Muscle of leg (tissue), 11 donors: ENCODE measurements around the gene LY6G5C. TPM values are rescaled to one million over a fixed set of nuclear protein-coding genes. Genes with fewer than 3 reads are reported as not detected.

Source experiments
- DNase-seq: peaks from one replicate; pipeline ENCODE4 v3.0.0; 2013
- H3K27ac ChIP-seq: one replicate; pipeline ENCODE4 v1.5.1; 2013; ENCODE audit warnings: mild to moderate bottlenecking, low read length, control low read depth
- H3K27me3 ChIP-seq: one replicate; pipeline ENCODE4 v1.6.1; 2013; ENCODE audit warnings: low read length; ENCODE audit not compliant: control insufficient read depth, insufficient read depth
- H3K36me3 ChIP-seq: one replicate; pipeline ENCODE4 v1.6.1; 2013; ENCODE audit warnings: low read length; ENCODE audit not compliant: control insufficient read depth, insufficient read depth
- H3K4me1 ChIP-seq: one replicate; pipeline ENCODE4 v1.6.1; 2013; ENCODE audit warnings: low read length; ENCODE audit not compliant: control insufficient read depth, insufficient read depth
- H3K4me3 ChIP-seq: one replicate; pipeline ENCODE4 v1.5.1; 2013; ENCODE audit warnings: low read length, control low read depth
- H3K9me3 ChIP-seq: replicated peaks from 2 replicates; pipeline ENCODE4 v1.6.1; 2013; ENCODE audit warnings: low read depth, low read length; ENCODE audit not compliant: control insufficient read depth
- WGBS: methylation state at CpG from one replicate; pipeline ENCODE4 v1.1.5; 2013; ENCODE audit warnings: missing lambda C conversion rate; ENCODE audit not compliant: insufficient coverage; 5-methylcytosine and 5-hydroxymethylcytosine counted together
- polyA plus RNA-seq, 8 donors: library from polyadenylated mRNA; unstranded; fragments of 120-200 nt; gene quantifications; one replicate each; pipeline versions ENCODE4 v1.2.1 to v1.2.3, GENCODE V29; 2013; ENCODE audit warnings: inconsistent platforms in 1 of 8, low replicate concordance in 1 of 8; ENCODE audit not compliant: insufficient read length in 8 of 8, insufficient read depth in 1 of 8
- total RNA-seq: library from RNA; stranded (reverse); fragments of 120-200 nt; gene quantifications from one replicate; pipeline ENCODE4 v1.2.4, GENCODE V29; 2013

LY6G5C gene
- total and polyA plus RNA-seq, 9 donors, result 0.70 to 3.9 (median 2.2) TPM

GRCh38 chr6:31662124-31662723 lies 18.6 kb downstream of the LY6G5C start:
- Histone ChIP-seq H3K27me3 (no peaks in the 10 kb centered on the region), H3K4me3 (no peak overlapping the region), H3K36me3 (peaks cover 43% of the 10 kb centered on the region), H3K4me1 (peaks cover 47% of the 10 kb centered on the region), H3K27ac (no peak overlapping the region), H3K9me3 (no peaks in the 10 kb centered on the region)
- no peak for DNase-seq
- WGBS, result 85% methylated on average over 6 of the region's 12 CpGs

DNA sequence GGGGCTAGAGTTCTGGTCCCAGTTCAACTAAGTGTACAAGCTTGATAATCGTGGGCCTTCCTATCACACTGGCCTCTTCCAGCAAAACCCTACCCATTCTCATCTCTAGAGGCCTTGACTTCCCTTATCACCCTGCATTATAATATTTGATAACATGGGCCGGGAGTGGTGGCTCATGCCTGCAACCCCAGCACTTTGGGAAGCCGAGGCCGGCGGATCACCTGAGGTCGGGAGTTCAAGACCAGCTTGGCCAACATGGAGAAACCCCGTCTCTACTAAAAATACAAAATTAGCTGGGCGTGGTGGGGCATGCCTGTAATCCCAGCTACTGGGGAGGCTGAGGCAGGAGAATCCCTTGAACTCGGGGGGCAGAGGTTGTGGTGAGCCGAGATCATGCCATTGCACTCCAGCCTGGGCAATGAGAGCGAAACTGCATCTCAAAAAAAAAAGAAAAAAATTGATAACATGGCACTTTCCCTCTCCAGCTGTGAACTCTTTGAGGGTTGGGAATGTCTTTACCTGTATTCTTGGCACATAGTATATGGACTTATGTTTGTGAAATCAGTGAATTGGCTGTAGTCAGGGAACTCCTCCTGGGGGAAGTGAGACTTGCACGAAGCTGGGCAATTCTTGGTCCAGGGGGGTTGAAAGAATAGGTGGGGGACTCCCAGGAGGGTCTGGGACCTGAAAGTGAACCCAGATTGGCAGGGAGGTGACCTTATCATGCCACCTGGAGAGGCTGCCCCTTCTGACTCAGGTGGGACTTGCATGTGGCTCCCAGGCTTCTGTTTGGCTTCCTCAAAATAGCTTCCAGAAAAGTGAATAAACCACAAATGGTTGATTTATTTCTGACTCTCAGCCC lies 19.4 kb downstream of the LY6G5C start:
- WGBS, result 74% methylated on average over 4 of the region's 12 CpGs
- H3K36me3 ChIP-seq, result peaks cover 42% of the 10 kb centered on the region
- H3K27ac ChIP-seq, result peak overlapping the region; percentile 71
- H3K9me3 ChIP-seq, result no peaks in the 10 kb centered on the region
- peaks cover 41% of the 10 kb centered on the region for H3K4me1 ChIP-seq
- peak overlapping the region; percentile 72 for H3K4me3 ChIP-seq
- H3K27me3 ChIP-seq, result no peaks in the 10 kb centered on the region
- no peak for DNase-seq

DNA sequence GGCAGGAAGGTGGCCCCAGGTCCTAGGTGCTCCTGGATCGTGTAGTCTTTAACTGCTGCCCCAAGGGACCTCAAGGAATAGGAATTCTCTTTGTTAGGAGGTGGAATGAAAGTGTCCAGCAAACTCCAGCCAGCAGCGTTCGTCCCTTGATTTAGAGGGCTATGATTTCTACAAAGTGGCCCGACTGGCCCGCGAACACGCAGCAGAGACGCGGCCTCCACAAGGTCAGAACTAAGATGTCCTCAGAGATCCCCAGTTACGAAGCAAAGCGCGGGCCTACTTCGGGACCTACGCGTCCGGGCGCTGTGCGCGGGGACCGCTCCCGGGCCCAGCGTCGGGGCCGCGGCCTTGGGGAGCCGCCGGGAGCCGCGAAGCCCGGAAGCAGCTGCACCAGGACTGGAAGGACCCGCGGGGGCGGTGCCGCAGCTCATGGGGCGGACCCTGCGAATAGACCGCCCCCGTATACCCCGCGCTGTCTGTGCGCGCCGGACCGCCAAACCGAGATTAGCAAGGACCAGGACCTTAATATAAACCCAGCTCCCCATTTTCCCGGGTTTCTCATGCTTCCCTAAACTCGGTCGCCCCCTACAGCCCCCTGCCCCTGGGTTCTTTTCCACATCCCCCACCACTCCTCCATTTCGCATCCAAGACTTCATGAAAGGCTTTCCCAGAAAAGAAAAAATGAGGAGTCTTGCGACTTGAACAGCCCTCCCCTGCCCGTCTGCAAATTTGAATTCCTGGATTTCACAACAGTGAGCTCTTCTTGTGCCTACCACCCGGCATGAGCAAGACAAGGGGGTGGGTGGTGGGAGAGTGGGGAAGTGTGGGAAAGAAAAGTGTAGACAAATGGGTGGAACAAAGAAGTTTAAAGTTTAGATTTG lies 20.2 kb downstream of the LY6G5C start, which contains the start of gene C6orf47:
TSS of gene C6orf47 (minus strand) at position 398 of the 881 bp plus-strand sequence. CDS start 831 bp downstream, outside the sequence.
- Histone ChIP-seq H3K27ac (peak within 1 kb of the TSS; percentile 90), H3K4me1 (peaks cover 39% of the 10 kb centered on the region), H3K4me3 (peak within 1 kb of the TSS; percentile 72), H3K36me3 (peaks cover 46% of the 10 kb centered on the region), H3K9me3 (no peaks in the 10 kb centered on the region), H3K27me3 (no peaks in the 10 kb centered on the region)
- WGBS, result 0% methylated on average over 50 of the region's 52 CpGs
- DNase-seq, result peak; percentile 94

GRCh38 chr6:31659649-31660380 lies 21.1 kb downstream of the LY6G5C start:
- peaks cover 39% of the 10 kb centered on the region for H3K4me1 ChIP-seq
- no peaks in the 10 kb centered on the region for H3K27me3 ChIP-seq
- no peaks in the 10 kb centered on the region for H3K9me3 ChIP-seq
- peak overlapping the region; percentile 90 for H3K27ac ChIP-seq
- H3K4me3 ChIP-seq, result peak overlapping the region; percentile 72
- peaks cover 46% of the 10 kb centered on the region for H3K36me3 ChIP-seq
- WGBS, result 36% methylated on average over 12 of the region's 13 CpGs
- DNase-seq, result peak; percentile 46

DNA sequence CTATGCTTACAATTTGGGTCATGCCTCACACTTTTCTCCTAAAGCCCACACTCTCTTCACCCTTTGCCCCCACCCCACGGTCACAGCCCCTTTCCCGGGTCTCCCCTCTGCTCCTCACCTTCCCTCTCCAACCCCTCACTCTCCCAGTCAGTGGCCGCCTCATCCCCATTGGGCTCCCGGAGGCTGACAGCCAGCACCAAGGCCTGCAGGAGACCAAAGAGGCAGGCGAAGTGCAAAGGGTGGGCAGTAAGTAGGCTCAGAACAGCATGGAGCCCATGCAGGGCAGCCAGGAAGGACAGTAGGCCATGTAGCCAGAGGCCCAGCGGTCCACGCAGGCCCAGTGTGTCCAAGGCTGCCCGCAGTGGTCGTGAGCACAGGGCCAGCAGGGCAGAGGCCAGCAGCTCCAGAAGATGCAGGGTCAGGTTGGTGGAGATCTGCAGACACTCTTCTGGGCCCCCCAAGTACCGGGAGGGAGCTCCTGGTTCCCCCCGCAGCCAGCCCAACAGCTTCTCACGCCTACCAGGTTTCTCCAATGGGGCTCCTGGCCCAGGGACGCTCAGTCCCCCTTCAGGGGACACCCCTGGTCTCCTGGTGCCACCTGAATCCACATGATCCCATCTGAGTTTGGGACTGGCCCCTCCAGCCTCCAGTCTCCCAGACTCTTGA lies 21.8 kb downstream of the LY6G5C start:
- peaks cover 35% of the 10 kb centered on the region for H3K4me1 ChIP-seq
- no peaks in the 10 kb centered on the region for H3K9me3 ChIP-seq
- no peak for DNase-seq
- 80% methylated on average over 10 of the region's 13 CpGs for WGBS
- H3K27me3 ChIP-seq, result no peaks in the 10 kb centered on the region
- peak overlapping the region; percentile 90 for H3K27ac ChIP-seq
- H3K36me3 ChIP-seq, result peaks cover 45% of the 10 kb centered on the region
- peak overlapping the region; percentile 72 for H3K4me3 ChIP-seq

DNA sequence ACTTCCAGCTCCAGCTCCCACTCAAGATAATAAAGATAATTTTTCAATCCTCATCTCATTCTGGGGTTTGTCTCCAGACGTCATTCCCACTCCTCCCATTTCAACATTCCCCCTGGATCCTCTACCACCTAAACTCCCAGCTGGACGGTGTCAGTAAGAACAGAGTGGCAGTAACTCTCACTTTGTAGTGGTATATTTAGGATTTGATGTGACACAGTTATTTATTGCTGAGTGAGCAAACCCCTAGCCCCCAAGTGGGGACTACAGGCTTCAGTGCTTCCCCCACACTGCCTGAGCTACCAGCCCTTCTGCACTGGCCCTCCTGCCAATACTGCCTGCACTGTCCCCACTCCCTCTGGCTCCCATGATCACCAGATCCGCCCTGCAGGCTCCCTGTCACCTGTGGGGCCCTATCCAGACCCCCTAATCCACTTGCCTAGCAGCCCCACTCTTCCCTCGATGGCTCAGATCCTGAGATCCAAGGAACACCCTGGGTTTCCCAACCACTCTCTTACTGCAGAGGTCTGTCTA lies 22.6 kb downstream of the LY6G5C start:
- Histone ChIP-seq H3K36me3 (peaks cover 38% of the 10 kb centered on the region), H3K27ac (no peak overlapping the region), H3K4me1 (peaks cover 34% of the 10 kb centered on the region), H3K9me3 (no peaks in the 10 kb centered on the region), H3K4me3 (no peak overlapping the region), H3K27me3 (no peaks in the 10 kb centered on the region)
- no peak for DNase-seq
- 84% methylated on average over 2 of the region's 4 CpGs for WGBS

DNA sequence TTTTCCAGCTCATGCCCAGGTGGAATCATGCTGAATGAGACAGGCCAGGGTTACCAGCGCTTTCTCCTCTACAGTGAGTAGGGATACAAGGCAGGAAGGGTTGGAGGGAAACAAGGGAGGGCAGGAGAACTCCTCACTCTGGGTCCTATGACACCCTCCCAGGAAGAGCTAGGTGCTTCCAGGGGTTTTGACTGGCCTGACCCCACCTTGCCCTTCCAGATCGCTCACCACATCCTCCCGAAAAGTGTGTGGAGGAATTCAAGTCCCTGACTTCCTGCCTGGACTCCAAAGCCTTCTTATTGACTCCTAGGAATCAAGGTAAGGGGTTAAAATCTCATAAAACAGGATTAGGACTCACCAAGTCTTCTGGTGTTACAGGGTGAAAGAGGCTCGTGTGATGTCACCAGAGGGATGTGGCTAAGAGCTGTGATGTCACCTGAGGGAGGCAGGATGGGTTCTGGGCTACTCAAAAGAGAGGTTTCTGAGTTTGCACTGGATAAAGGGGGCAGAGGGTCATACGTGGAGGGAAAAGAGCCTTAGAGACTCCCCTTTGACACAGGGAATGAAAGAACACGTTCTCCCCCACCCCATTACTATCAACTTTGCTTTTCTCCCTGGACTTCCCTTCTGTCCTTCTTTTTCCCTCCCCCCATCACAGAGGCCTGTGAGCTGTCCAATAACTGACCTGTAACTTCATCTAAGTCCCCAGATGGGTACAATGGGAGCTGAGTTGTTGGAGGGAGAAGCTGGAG lies 23.3 kb downstream of the LY6G5C start:
- Histone ChIP-seq H3K27ac (no peak overlapping the region), H3K4me3 (no peak overlapping the region), H3K9me3 (no peaks in the 10 kb centered on the region), H3K4me1 (peaks cover 34% of the 10 kb centered on the region), H3K27me3 (no peaks in the 10 kb centered on the region), H3K36me3 (peaks cover 31% of the 10 kb centered on the region)
- DNase-seq, result no peak
- WGBS, result 68% methylated on average over 2 of the region's 6 CpGs

- Histone ChIP-seq H3K27me3 (no peaks in the 10 kb centered on the region), H3K27ac (no peak within 1 kb of the TSS), H3K36me3 (peaks cover 25% of the 10 kb centered on the region), H3K4me3 (no peak within 1 kb of the TSS), H3K9me3 (no peaks in the 10 kb centered on the region), H3K4me1 (peaks cover 37% of the 10 kb centered on the region)
- WGBS, result 88% methylated on average over 7 of the region's 8 CpGs
- DNase-seq, result no peak
Measured at GRCh38 chr6:31655349-31656237, 25.3 kb downstream of the LY6G5C start, which contains the start of gene APOM. APOM (plus strand) TSS chr6:31655894; CDS start chr6:31655967, 73 bp downstream.
